GM10248 (cell line): ENCODE results near the gene IGF2R.

Experiments
- CTCF ChIA-PET: fragments of 300-600 bp; sonication (Branson Sonifier 250); formaldehyde crosslinking; extraction: SDS; loops from one replicate; lab custom pipeline; 2021; ENCODE audit warnings: antibody characterized with exemption; lab: Yijun Ruan, JAX
- POLR2A ChIA-PET: fragments of 350-650 bp; sonication (Branson Sonifier 250); formaldehyde crosslinking; extraction: SDS; loops from one replicate; lab custom pipeline; 2020; ENCODE audit warnings: antibody characterized with exemption; lab: Yijun Ruan, JAX
- DNase-seq: peaks from one replicate; pipeline ENCODE4 v3.0.0; 2012; ENCODE audit errors: extremely low spot score
- CTCF ChIP-seq: IDR thresholded peaks from 2 replicates; pipeline ENCODE4 v1.5.1; 2012; ENCODE audit warnings: mild to moderate bottlenecking, low read depth; ENCODE audit errors: extremely low read depth, missing control alignments, control extremely low read depth

The IGF2R gene

GRCh38 chr6:160092602-160093001 is 123.7 kb downstream of the IGF2R start:
- ChIA-PET CTCF (interaction anchor here (1.1 to 1.4 kb wide), 2 partner anchors 9 to 46 kb away, joined by 3 read pairs; no protein-coding TSS in a partner anchor), POLR2A (no interaction called here)
- TF ChIP-seq CTCF, result no peak
- no peak for DNase-seq

DNA sequence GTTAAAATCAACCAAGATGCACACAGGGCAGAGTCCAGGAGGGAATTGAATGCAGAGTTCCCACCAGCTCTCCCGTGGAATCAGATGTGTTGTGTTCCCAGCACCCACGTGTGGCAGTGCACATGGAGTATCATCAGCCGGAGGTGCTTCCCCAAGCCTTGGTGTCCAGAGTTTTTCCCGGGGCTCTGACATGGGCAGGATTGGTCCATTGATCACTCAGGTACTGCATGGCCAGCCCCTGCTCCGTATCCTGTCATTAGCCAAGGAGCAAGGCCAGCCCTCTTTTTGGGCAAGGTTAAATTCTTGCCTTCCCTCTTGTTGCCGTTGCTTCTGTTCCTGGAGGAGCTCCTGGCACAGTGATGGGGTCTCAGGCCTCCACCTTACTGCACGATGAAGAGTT is 124.2 kb downstream of the IGF2R start:
- ChIA-PET CTCF (interaction anchor here (1.1 to 1.4 kb wide), 2 partner anchors 9 to 46 kb away, joined by 3 read pairs; no protein-coding TSS in a partner anchor), POLR2A (no interaction called here)
- no peak for DNase-seq
- no peak for TF ChIP-seq CTCF

- DNase-seq, result no peak
- ChIA-PET POLR2A (no interaction called here), CTCF (no interaction called here)
- TF ChIP-seq CTCF, result no peak
These were observed 125.1 kb downstream of the IGF2R start for GRCh38 chr6:160093946-160094345.

GRCh38 chr6:160095146-160095845 is 126.4 kb downstream of the IGF2R start:
- ChIA-PET CTCF (interaction anchor here (1.3 kb wide), 1 partner anchor 26 kb away, joined by 3 read pairs; the partner anchor contains the start of gene SLC22A1), POLR2A (no interaction called here)
- no peak for DNase-seq
- TF ChIP-seq CTCF, result no peak

- CTCF ChIA-PET, result interaction anchor here (1.0 to 1.2 kb wide), 2 partner anchors 9 to 238 kb away, joined by 3 read pairs; no protein-coding TSS in a partner anchor
- no peak for DNase-seq
- no peak for TF ChIP-seq CTCF
- POLR2A ChIA-PET, result no interaction called here
These were observed 132.7 kb downstream of the IGF2R start for GRCh38 chr6:160101277-160102205.

GRCh38 chr6:160102399-160102798 is 133.5 kb downstream of the IGF2R start:
- DNase-seq, result no peak
- no peak for TF ChIP-seq CTCF
- CTCF ChIA-PET, result interaction anchor here (0.9 to 1.2 kb wide), 3 partner anchors 10 to 239 kb away, joined by 3 to 4 read pairs (median 3); no protein-coding TSS in a partner anchor
- POLR2A ChIA-PET, result no interaction called here
